Activated CD8-positive, alpha-beta T cell treated with anti-CD3 and anti-CD28 coated beads for 36 hours (primary cell): Measurements from ENCODE around the gene AKAP11. TPM values are rescaled to one million over a fixed set of nuclear protein-coding genes. Genes with fewer than 3 reads are reported as not detected.
A peak's percentile ranks its signal among the peaks of the same experiment; 100 is the strongest.
"Not testable (repeated sequence)": the region's sequence is repeated elsewhere in the genome, so short reads cannot be mapped to it uniquely, and the experiment has no call there.

Experiments used
- ATAC-seq: fragments of 200-7000 bp; cut with Tn5 transposase; one replicate; pipeline ENCODE4 v1.10.0; 2021; ENCODE audit warnings: mild to moderate bottlenecking, moderate library complexity
- CTCF ChIA-PET: fragments of 350-600 bp; sonication (Branson Sonifier 250); formaldehyde crosslinking; loops from one replicate; lab custom pipeline; 2021; ENCODE audit warnings: antibody characterized with exemption; lab: Charles Lee
- POLR2A ChIA-PET: fragments of 350-600 bp; sonication (Branson Sonifier 250); formaldehyde crosslinking; loops from one replicate; lab custom pipeline; 2021; ENCODE audit warnings: antibody characterized with exemption; lab: Charles Lee
- DNase-seq: peaks from one replicate; pipeline ENCODE4 v3.0.0-alpha.2; 2020
- H3K27ac Mint-ChIP-seq: one replicate; pipeline ENCODE4 v1.8.0; 2021; ENCODE audit warnings: mild to moderate bottlenecking, mixed read lengths
- H3K27me3 Mint-ChIP-seq: one replicate; pipeline ENCODE4 v1.8.0; 2021; ENCODE audit warnings: mixed read lengths
- H3K36me3 Mint-ChIP-seq: one replicate; pipeline ENCODE4 v1.8.0; 2021; ENCODE audit warnings: low read depth, mixed read lengths
- H3K4me1 Mint-ChIP-seq: one replicate; pipeline ENCODE4 v1.8.0; 2021; ENCODE audit warnings: low read depth, mixed read lengths
- H3K4me3 Mint-ChIP-seq: one replicate; pipeline ENCODE4 v1.8.0; 2021; ENCODE audit warnings: mild to moderate bottlenecking, moderate library complexity, mixed read lengths
- H3K9me3 Mint-ChIP-seq: one replicate; pipeline ENCODE4 v1.8.0; 2021; ENCODE audit warnings: mixed read lengths
- intact Hi-C: fragments of 100-400 bp; cut with micrococcal nuclease; formaldehyde crosslinking; loops from one replicate; pipeline ENCODE4 v1.10.0; 2022
- total RNA-seq, 2 experiments: library from RNA; stranded (reverse); gene quantifications; one replicate each; pipeline ENCODE4 v1.2.3, GENCODE V29; 2021
- TF ChIP-seq, protein P1 (sequence below): fragments of 200-600 bp; IDR thresholded peaks from one replicate; pipeline ENCODE4 v1.8.0; 2022; ENCODE audit warnings: antibody characterized with exemption, mild to moderate bottlenecking

AKAP11 gene, protein sequence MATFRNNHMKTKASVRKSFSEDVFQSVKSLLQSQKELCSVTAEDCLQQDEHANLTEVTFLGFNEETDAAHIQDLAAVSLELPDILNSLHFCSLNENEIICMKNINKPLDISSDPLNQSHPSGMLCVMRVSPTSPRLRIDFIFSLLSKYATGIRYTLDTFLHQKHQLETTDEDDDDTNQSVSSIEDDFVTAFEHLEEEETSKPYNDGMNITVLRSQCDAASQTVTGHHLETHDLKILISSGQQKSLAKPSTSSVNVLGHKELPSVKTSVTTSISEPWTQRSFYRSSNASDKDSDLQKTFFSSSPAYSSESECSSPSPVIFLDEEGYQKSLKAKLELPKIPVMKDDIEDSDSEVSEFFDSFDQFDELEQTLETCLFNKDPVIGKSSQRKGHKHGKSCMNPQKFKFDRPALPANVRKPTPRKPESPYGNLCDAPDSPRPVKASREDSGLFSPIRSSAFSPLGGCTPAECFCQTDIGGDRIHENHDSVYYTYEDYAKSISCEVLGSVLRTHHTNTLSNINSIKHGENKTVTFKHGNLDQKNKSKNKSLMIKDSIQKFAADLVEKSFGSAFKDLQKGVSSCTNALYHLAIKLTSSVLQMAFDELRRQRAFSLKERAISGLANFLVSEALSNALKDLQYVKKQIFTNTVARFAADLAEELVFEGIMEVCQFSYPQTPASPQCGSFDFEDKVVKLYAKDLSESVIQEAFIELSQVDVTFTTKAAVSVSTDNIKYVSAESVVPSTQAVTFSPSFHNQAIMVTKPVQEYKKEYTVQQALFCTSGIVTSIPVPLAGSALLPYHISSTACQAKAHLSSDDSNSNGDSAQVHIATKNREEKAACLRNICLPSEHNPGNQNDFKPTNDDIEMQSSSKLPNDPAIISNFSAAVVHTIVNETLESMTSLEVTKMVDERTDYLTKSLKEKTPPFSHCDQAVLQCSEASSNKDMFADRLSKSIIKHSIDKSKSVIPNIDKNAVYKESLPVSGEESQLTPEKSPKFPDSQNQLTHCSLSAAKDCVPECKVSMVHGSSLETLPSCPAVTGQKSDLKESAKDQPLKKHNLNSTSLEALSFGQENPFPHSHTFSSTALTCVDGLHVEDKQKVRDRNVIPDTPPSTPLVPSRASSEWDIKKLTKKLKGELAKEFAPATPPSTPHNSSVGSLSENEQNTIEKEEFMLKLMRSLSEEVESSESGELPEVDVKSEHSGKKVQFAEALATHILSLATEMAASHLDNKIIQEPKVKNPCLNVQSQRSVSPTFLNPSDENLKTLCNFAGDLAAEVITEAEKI (N-terminal part only)
- 10 to 100 TPM; 37.0 to 37.5 TPM for total RNA-seq

DNA sequence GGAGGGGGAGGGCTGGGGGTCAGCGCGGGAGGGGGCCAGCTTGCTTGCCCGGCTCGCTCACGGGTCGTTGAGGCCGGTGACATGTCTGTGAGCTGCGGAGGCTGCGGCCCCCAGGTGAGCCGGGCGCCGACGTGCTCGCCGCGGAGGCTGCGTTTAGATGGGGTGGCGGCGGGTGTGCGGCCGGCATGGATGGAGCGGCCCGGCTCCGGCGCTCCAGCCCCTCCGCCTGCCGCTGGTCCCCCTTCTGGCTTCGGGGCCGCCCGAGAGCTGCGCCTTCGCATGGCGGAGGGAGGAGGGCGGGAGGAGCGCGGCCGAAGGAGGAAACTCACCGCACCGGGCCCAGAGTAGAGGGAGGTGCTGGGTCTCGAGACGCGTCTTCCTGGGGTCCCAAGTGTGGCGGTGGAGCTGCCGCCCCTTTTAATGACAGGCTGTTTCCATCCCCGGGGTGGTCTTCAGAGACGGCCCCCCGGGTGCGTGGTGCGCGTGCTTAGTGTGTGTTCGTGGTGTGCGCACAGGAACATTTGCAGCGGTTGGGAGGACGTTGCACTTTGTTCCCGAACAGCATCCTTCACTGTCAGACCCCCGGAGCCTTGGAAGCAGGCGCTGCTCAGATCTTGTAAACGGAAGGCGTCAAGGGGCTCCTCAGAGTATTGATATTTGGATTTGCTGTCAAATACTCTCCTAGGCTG is at the start of gene AKAP11:
TSS of gene AKAP11 (plus strand) at position 38 of the 689 bp plus-strand sequence. CDS start 14,197 bp downstream, outside the sequence.
- Mint-ChIP-seq H3K27me3 (no peaks in the 10 kb centered on the region), H3K36me3 (peaks cover 30% of the 10 kb centered on the region), H3K9me3 (peaks cover 7% of the 10 kb centered on the region), H3K4me1 (peaks cover 45% of the 10 kb centered on the region), H3K4me3 (peak within 1 kb of the TSS; percentile 99), H3K27ac (peak within 1 kb of the TSS; percentile 95)
- ChIA-PET POLR2A (interaction anchor here (0.6 to 3.1 kb wide), 15 partner anchors 8 to 310 kb away, joined by 3 to 34 read pairs (median 3); no protein-coding TSS in a partner anchor), CTCF (interaction anchor here (0.8 to 1.4 kb wide), 3 partner anchors 60 to 323 kb away, joined by 3 to 4 read pairs (median 3); no protein-coding TSS in a partner anchor)
- intact Hi-C loops, result loop anchor here (5.0 to 10.0 kb wide), 2 partner anchors 120 to 357 kb away; no protein-coding TSS in a partner anchor
- DNase-seq, result peak; percentile 63
- TF ChIP-seq, protein P1, sequence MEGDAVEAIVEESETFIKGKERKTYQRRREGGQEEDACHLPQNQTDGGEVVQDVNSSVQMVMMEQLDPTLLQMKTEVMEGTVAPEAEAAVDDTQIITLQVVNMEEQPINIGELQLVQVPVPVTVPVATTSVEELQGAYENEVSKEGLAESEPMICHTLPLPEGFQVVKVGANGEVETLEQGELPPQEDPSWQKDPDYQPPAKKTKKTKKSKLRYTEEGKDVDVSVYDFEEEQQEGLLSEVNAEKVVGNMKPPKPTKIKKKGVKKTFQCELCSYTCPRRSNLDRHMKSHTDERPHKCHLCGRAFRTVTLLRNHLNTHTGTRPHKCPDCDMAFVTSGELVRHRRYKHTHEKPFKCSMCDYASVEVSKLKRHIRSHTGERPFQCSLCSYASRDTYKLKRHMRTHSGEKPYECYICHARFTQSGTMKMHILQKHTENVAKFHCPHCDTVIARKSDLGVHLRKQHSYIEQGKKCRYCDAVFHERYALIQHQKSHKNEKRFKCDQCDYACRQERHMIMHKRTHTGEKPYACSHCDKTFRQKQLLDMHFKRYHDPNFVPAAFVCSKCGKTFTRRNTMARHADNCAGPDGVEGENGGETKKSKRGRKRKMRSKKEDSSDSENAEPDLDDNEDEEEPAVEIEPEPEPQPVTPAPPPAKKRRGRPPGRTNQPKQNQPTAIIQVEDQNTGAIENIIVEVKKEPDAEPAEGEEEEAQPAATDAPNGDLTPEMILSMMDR, result no peak
- peak; percentile 41 for ATAC-seq

DNA sequence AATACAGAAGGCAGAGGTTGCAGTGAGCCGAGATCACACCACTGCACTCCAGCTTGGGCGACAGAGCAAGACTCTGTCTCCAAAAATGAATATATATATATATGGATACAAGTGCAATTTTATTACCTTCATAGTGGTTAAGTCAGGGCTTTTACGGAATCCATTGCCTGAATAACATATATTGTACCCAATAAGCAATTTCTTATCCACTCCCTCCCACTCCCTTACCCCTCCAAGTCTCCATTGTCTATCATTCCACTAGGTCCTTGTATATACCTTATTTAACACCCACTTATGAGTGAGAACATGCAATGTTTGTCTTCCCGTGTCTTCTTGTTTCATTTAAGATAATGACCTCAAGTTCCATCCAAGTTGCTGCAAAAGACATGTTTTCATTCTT is 48.3 kb upstream of the AKAP11 start:
- H3K27me3 Mint-ChIP-seq, result no peaks in the 10 kb centered on the region
- DNase-seq, result no peak
- intact Hi-C loops, result no loop called here
- H3K4me3 Mint-ChIP-seq, result no peak overlapping the region
- POLR2A ChIA-PET, result no interaction called here
- no peaks in the 10 kb centered on the region for H3K4me1 Mint-ChIP-seq
- CTCF ChIA-PET, result no interaction called here
- TF ChIP-seq, protein P1, result no peak
- H3K9me3 Mint-ChIP-seq, result no peaks in the 10 kb centered on the region
- H3K27ac Mint-ChIP-seq, result no peak overlapping the region
- peaks cover 19% of the 10 kb centered on the region for H3K36me3 Mint-ChIP-seq
- ATAC-seq, result no peak

DNA sequence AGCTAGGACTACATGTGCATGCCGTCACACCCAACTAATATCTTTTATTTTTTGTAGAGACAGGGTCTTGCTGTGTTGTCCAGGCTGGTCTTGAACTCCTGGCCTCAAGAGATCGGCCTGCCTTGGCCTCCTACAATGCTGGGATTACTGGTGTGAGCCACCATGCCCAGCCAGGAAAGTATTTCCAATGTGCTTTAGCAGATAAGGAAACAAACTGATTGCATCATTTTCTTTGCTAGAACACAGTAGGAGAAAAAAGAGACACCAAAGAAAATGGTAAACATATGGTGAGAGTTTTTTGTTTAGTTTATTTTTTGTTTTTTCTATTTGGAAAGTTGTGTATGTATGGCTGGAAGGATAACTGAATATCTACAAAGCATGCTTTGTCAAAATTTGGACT is 46.9 kb upstream of the AKAP11 start:
- ATAC-seq (no peak), DNase-seq (no peak)
- ChIA-PET POLR2A (interaction anchor here (1.0 kb wide), 1 partner anchor 25 kb away, joined by 3 read pairs; no protein-coding TSS in a partner anchor), CTCF (no interaction called here)
- H3K4me1 Mint-ChIP-seq, result no peaks in the 10 kb centered on the region
- H3K36me3 Mint-ChIP-seq, result peaks cover 22% of the 10 kb centered on the region
- H3K27me3 Mint-ChIP-seq, result no peaks in the 10 kb centered on the region
- TF ChIP-seq, protein P1, result no peak
- H3K9me3 Mint-ChIP-seq, result no peaks in the 10 kb centered on the region
- H3K27ac Mint-ChIP-seq, result no peak overlapping the region
- no peak overlapping the region for H3K4me3 Mint-ChIP-seq
- intact Hi-C loops, result no loop called here

DNA sequence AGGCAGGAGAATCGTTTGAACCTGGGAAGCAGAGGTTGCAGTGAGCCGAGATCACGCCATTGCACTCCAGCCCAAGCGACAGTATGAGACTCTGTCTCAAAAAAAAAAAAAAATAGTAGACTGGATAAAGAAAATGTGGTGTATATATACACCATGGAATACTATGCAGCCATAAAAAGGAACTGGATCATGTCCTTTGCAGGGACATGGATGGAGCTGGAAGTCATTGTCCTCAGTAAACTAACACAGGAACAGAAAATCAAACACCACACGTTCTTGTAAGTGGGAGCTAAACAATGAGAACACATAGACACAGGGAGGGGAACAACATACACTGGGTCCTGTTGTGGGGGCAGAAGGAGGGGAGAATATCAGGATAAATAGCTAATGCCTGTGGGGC is 45.2 kb upstream of the AKAP11 start:
- H3K4me3 Mint-ChIP-seq, ATAC-seq, DNase-seq, H3K27me3 Mint-ChIP-seq, intact Hi-C loops, H3K27ac Mint-ChIP-seq, H3K4me1 Mint-ChIP-seq, H3K9me3 Mint-ChIP-seq: not testable (repeated sequence)
- ChIA-PET POLR2A (interaction anchor here (0.6 kb wide), 1 partner anchor 617 kb away, joined by 3 read pairs; no protein-coding TSS in a partner anchor), CTCF (interaction anchor here (0.5 kb wide), 1 partner anchor 440 kb away, joined by 3 read pairs; no protein-coding TSS in a partner anchor)
- H3K36me3 Mint-ChIP-seq, result peaks cover 22% of the 10 kb centered on the region
